HEK293 (cell line): ENCODE results near the gene LMTK3.

Source experiments
- CTCF ChIA-PET: fragments of 350-600 bp; formaldehyde crosslinking; extraction: SDS; loops from one replicate; lab custom pipeline; 2021; ENCODE audit warnings: antibody characterized with exemption; lab: Yijun Ruan, JAX
- POLR2A ChIA-PET: fragments of 300-600 bp; formaldehyde crosslinking; extraction: SDS; loops from one replicate; lab custom pipeline; 2020; ENCODE audit warnings: antibody characterized with exemption, inconsistent platforms; lab: Yijun Ruan, JAX
- H3K27ac ChIP-seq: fragments of 200-500 bp; sonication (Bioruptor generic); 2 replicates; pipeline ENCODE4 v1.5.1; 2014; ENCODE audit warnings: low read depth, low read length, control low read depth, inconsistent platforms; ENCODE audit errors: extremely low read depth
- H3K36me3 ChIP-seq, 2 experiments: fragments of 200-500 bp in 1 of 2; sonication (Bioruptor generic) in 1 of 2; 1 replicate in 1 of 2; 2 replicates in 1 of 2; pipeline ENCODE4 v1.5.1; 2014 to 2017; ENCODE audit warnings: inconsistent platforms in 2 of 2, low read length in 2 of 2; ENCODE audit not compliant: control insufficient read depth in 2 of 2, insufficient read depth in 1 of 2
- H3K4me1 ChIP-seq: fragments of 200-500 bp; sonication (Bioruptor generic); 2 replicates; pipeline ENCODE4 v1.5.1; 2014; ENCODE audit warnings: mild to moderate bottlenecking, low read length, inconsistent platforms; ENCODE audit not compliant: control insufficient read depth, insufficient read depth
- H3K4me3 ChIP-seq: 2 replicates; pipeline ENCODE4 v1.5.1; 2011; ENCODE audit warnings: low read depth, mild to moderate bottlenecking, control low read depth, low read length, moderate library complexity
- H3K9me3 ChIP-seq: fragments of 200-500 bp; sonication (Bioruptor generic); 2 replicates; pipeline ENCODE4 v1.5.1; 2014; ENCODE audit warnings: low read depth, low read length, inconsistent platforms; ENCODE audit not compliant: control insufficient read depth, insufficient read depth
- BCL11B ChIP-seq: fragments of 450-650 bp; formaldehyde crosslinking; IDR thresholded peaks from 2 replicates; pipeline ENCODE4 v1.5.1; 2016; ENCODE audit warnings: low read depth, missing biosample characterization, missing genetic modification characterization
- GLIS1 ChIP-seq: fragments of 450-650 bp; formaldehyde crosslinking; IDR thresholded peaks from 2 replicates; pipeline ENCODE4 v1.5.1; 2016; ENCODE audit warnings: missing biosample characterization, missing genetic modification characterization
- HIC1 ChIP-seq: fragments of 450-650 bp; formaldehyde crosslinking; IDR thresholded peaks from 2 replicates; pipeline ENCODE4 v1.5.1; 2016; ENCODE audit warnings: missing biosample characterization, missing genetic modification characterization
- MEIS1 ChIP-seq: sonication (generic); formaldehyde crosslinking; IDR thresholded peaks from 2 replicates; pipeline ENCODE4 v1.8.1; 2022; ENCODE audit warnings: missing genetic modification reagents, mild to moderate bottlenecking, borderline replicate concordance
- OVOL3 ChIP-seq: fragments of 450-650 bp; formaldehyde crosslinking; IDR thresholded peaks from 2 replicates; pipeline ENCODE4 v1.5.1; 2016; ENCODE audit warnings: missing biosample characterization, missing genetic modification characterization
- SALL2 ChIP-seq: fragments of 450-650 bp; formaldehyde crosslinking; IDR thresholded peaks from 2 replicates; pipeline ENCODE4 v1.5.0; 2017; ENCODE audit warnings: missing biosample characterization, mild to moderate bottlenecking, missing genetic modification characterization, borderline replicate concordance
- SCRT1 ChIP-seq: fragments of 450-650 bp; formaldehyde crosslinking; IDR thresholded peaks from 2 replicates; pipeline ENCODE4 v1.5.1; 2016; ENCODE audit warnings: missing biosample characterization, missing genetic modification characterization, borderline replicate concordance
- SCRT2 ChIP-seq: fragments of 450-650 bp; formaldehyde crosslinking; IDR thresholded peaks from 2 replicates; pipeline ENCODE4 v1.5.1; 2016; ENCODE audit warnings: missing biosample characterization, missing genetic modification characterization
- SP3 ChIP-seq: fragments of 450-650 bp; formaldehyde crosslinking; IDR thresholded peaks from 2 replicates; pipeline ENCODE4 v1.5.1; 2016; ENCODE audit warnings: missing biosample characterization, missing genetic modification characterization
- ZEB2 ChIP-seq: fragments of 450-650 bp; formaldehyde crosslinking; IDR thresholded peaks from 2 replicates; pipeline ENCODE4 v1.5.1; 2016; ENCODE audit warnings: missing biosample characterization, missing genetic modification characterization
- ZFHX2 ChIP-seq: fragments of 450-650 bp; formaldehyde crosslinking; conservative IDR thresholded peaks from 2 replicates; pipeline ENCODE4 v1.5.1; 2016; ENCODE audit warnings: missing biosample characterization, missing genetic modification characterization
- ZNF133 ChIP-seq: fragments of 450-650 bp; formaldehyde crosslinking; IDR thresholded peaks from 2 replicates; pipeline ENCODE4 v1.5.1; 2016; ENCODE audit warnings: missing biosample characterization, missing genetic modification characterization
- ZNF146 ChIP-seq: fragments of 450-650 bp; formaldehyde crosslinking; IDR thresholded peaks from 2 replicates; pipeline ENCODE4 v1.5.1; 2016; ENCODE audit warnings: missing biosample characterization, missing genetic modification characterization
- ZNF148 ChIP-seq: fragments of 450-650 bp; formaldehyde crosslinking; IDR thresholded peaks from 2 replicates; pipeline ENCODE4 v1.5.0; 2017; ENCODE audit warnings: missing biosample characterization, missing genetic modification characterization, borderline replicate concordance
- ZNF341 ChIP-seq: fragments of 450-650 bp; formaldehyde crosslinking; IDR thresholded peaks from 2 replicates; pipeline ENCODE4; 2016; ENCODE audit warnings: low read depth, missing biosample characterization, missing genetic modification characterization
- ZNF423 ChIP-seq: fragments of 450-650 bp; formaldehyde crosslinking; IDR thresholded peaks from 2 replicates; pipeline ENCODE4 v1.5.1; 2016; ENCODE audit warnings: missing biosample characterization, missing genetic modification characterization
- ZNF558 ChIP-seq: fragments of 450-650 bp; formaldehyde crosslinking; IDR thresholded peaks from 2 replicates; pipeline ENCODE4 v1.5.1; 2016; ENCODE audit warnings: missing biosample characterization, missing genetic modification characterization
- ZNF561 ChIP-seq: fragments of 450-650 bp; IDR thresholded peaks from 2 replicates; pipeline ENCODE4 v1.5.1; 2018; ENCODE audit warnings: missing biosample characterization, missing genetic modification characterization, borderline replicate concordance
- ZNF610 ChIP-seq: fragments of 450-650 bp; formaldehyde crosslinking; IDR thresholded peaks from 2 replicates; pipeline ENCODE4 v1.5.1; 2016; ENCODE audit warnings: missing biosample characterization, missing genetic modification characterization, borderline replicate concordance
- ZNF624 ChIP-seq: fragments of 450-650 bp; formaldehyde crosslinking; IDR thresholded peaks from 2 replicates; pipeline ENCODE4 v1.5.1; 2017; ENCODE audit warnings: missing biosample characterization, missing genetic modification characterization
- ZNF645 ChIP-seq: fragments of 450-650 bp; formaldehyde crosslinking; IDR thresholded peaks from 2 replicates; pipeline ENCODE4; 2016; ENCODE audit warnings: missing biosample characterization, missing genetic modification characterization
- TF ChIP-seq, protein P1 (sequence below): IDR thresholded peaks from 2 replicates; pipeline ENCODE4 v1.6.1; 2011; ENCODE audit warnings: mild to moderate bottlenecking, low read depth, low read length, borderline replicate concordance
- TF ChIP-seq, protein P2 (sequence below): fragments of 450-650 bp; IDR thresholded peaks from 2 replicates; pipeline ENCODE4 v1.5.1; 2018; ENCODE audit warnings: missing biosample characterization, missing genetic modification characterization
- TF ChIP-seq, protein P3 (sequence below): fragments of 450-650 bp; formaldehyde crosslinking; IDR thresholded peaks from 2 replicates; pipeline ENCODE4 v1.5.1; 2016; ENCODE audit warnings: missing biosample characterization, missing genetic modification characterization, borderline replicate concordance

LMTK3 gene

DNA sequence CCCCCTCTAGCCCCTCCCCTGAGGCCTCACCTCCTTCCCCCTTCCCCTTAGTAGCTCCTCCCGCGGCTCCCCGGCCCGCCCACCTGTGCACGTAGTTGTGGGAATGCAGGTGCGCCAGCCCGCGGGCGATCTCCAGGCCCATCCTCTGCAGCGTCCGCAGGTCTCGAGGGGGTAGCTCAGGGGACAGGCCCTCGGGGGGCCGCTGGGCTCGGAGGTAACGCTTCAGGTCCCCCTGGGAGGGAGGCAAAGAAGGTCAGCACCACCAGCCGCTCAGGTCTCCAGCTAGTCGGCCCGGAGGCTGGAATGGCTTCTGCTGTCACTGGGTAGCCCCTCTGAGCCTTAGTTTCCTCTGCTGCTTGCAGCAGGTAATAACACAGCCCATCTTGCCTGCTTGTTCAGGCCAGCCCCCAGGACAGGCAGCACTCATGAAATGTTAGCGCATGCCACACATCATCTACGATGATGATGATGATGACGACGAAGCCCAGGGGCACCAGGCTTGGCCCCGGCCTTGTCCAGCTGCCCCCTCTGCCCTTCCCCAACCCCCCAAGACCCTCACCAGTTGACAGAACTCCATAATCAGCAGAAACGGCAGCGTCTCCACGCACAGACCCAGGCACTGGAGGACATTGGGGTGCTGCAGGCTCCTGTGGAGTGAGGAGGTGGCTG is 9.2 kb downstream of the LMTK3 start:
- ChIA-PET POLR2A (interaction anchor here (0.5 to 1.2 kb wide), 16 partner anchors 9 to 1389 kb away, joined by 3 to 20 read pairs (median 4); partner anchors contain the start of genes RPL18, SPHK2, SYNGR4 and TMEM143), CTCF (interaction anchor here (0.6 to 1.2 kb wide), 8 partner anchors 9 to 687 kb away, joined by 3 to 17 read pairs (median 4); no protein-coding TSS in a partner anchor)
- peaks cover 3% of the 10 kb centered on the region; the same call in 1 of the 2 replicates for H3K4me1 ChIP-seq
- H3K36me3 ChIP-seq = no peaks in the 10 kb centered on the region
- H3K27ac ChIP-seq = 0 out of 2 replicates have a peak overlapping the region, but pooled peaks have one; percentile 12
- H3K9me3 ChIP-seq = no peaks in the 10 kb centered on the region
- H3K4me3 ChIP-seq = peak overlapping the region; percentile 21
- TF ChIP-seq MEIS1 (CRISPR knock-in tag) (no peak), ZNF558 (tag by site-specific recombination) (no peak), SCRT2 (peak; percentile 91), ZNF561 (tag by site-specific recombination) (no peak), ZNF341 (tag by site-specific recombination) (peak; percentile 64), ZFHX2 (tag by site-specific recombination) (peak; percentile 27), SP3 (no peak), BCL11B (tag by site-specific recombination) (no peak), SCRT1 (tag by site-specific recombination) (peak; percentile 92), ZNF645 (tag by site-specific recombination) (no peak), ZEB2 (tag by site-specific recombination) (0 out of 2 replicates have a peak, but pooled peaks have one; percentile 13), ZNF146 (tag by site-specific recombination) (no peak), HIC1 (no peak), SALL2 (tag by site-specific recombination) (no peak), GLIS1 (tag by site-specific recombination) (peak; percentile 85), ZNF148 (tag by site-specific recombination) (no peak), OVOL3 (no peak), ZNF423 (tag by site-specific recombination) (no peak), ZNF624 (tag by site-specific recombination) (no peak), ZNF610 (tag by site-specific recombination) (no peak), ZNF133 (tag by site-specific recombination) (no peak)
- TF ChIP-seq, protein P1, sequence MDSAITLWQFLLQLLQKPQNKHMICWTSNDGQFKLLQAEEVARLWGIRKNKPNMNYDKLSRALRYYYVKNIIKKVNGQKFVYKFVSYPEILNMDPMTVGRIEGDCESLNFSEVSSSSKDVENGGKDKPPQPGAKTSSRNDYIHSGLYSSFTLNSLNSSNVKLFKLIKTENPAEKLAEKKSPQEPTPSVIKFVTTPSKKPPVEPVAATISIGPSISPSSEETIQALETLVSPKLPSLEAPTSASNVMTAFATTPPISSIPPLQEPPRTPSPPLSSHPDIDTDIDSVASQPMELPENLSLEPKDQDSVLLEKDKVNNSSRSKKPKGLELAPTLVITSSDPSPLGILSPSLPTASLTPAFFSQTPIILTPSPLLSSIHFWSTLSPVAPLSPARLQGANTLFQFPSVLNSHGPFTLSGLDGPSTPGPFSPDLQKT = no peak
- TF ChIP-seq, protein P2, sequence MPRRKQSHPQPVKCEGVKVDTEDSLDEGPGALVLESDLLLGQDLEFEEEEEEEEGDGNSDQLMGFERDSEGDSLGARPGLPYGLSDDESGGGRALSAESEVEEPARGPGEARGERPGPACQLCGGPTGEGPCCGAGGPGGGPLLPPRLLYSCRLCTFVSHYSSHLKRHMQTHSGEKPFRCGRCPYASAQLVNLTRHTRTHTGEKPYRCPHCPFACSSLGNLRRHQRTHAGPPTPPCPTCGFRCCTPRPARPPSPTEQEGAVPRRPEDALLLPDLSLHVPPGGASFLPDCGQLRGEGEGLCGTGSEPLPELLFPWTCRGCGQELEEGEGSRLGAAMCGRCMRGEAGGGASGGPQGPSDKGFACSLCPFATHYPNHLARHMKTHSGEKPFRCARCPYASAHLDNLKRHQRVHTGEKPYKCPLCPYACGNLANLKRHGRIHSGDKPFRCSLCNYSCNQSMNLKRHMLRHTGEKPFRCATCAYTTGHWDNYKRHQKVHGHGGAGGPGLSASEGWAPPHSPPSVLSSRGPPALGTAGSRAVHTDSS (tag by site-specific recombination) = peak; percentile 59; the same call in 1 of the 2 replicates
- TF ChIP-seq, protein P3, sequence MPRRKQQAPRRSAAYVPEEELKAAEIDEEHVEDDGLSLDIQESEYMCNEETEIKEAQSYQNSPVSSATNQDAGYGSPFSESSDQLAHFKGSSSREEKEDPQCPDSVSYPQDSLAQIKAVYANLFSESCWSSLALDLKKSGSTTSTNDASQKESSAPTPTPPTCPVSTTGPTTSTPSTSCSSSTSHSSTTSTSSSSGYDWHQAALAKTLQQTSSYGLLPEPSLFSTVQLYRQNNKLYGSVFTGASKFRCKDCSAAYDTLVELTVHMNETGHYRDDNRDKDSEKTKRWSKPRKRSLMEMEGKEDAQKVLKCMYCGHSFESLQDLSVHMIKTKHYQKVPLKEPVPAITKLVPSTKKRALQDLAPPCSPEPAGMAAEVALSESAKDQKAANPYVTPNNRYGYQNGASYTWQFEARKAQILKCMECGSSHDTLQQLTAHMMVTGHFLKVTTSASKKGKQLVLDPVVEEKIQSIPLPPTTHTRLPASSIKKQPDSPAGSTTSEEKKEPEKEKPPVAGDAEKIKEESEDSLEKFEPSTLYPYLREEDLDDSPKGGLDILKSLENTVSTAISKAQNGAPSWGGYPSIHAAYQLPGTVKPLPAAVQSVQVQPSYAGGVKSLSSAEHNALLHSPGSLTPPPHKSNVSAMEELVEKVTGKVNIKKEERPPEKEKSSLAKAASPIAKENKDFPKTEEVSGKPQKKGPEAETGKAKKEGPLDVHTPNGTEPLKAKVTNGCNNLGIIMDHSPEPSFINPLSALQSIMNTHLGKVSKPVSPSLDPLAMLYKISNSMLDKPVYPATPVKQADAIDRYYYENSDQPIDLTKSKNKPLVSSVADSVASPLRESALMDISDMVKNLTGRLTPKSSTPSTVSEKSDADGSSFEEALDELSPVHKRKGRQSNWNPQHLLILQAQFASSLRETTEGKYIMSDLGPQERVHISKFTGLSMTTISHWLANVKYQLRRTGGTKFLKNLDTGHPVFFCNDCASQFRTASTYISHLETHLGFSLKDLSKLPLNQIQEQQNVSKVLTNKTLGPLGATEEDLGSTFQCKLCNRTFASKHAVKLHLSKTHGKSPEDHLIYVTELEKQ (tag by site-specific recombination) = no peak
